Activated B cell treated with CpG ODN at 0.5 μM for 24 hours (primary cell): ENCODE measurements around the gene ADGRA1. TPM values are rescaled to one million over a fixed set of nuclear protein-coding genes. Genes with fewer than 3 reads are reported as not detected.

Source experiments
- ATAC-seq: fragments of 200-7000 bp; cut with Tn5 transposase; one replicate; pipeline ENCODE4 v1.10.0; 2021; ENCODE audit warnings: low read depth, mild to moderate bottlenecking, moderate library complexity
- CTCF ChIA-PET: fragments of 350-600 bp; sonication (Branson Sonifier 250); formaldehyde crosslinking; loops from one replicate; lab custom pipeline; 2021; ENCODE audit warnings: antibody characterized with exemption; lab: Charles Lee
- POLR2A ChIA-PET: fragments of 350-600 bp; sonication (Branson Sonifier 250); formaldehyde crosslinking; loops from one replicate; lab custom pipeline; 2021; ENCODE audit warnings: antibody characterized with exemption; lab: Charles Lee
- DNase-seq: peaks from one replicate; pipeline ENCODE4 v3.0.0; 2022
- H3K27ac Mint-ChIP-seq: one replicate; pipeline ENCODE4 v1.8.0; 2020; ENCODE audit warnings: mixed read lengths
- H3K27me3 Mint-ChIP-seq: one replicate; pipeline ENCODE4 v1.8.0; 2021; ENCODE audit warnings: mixed read lengths
- H3K36me3 Mint-ChIP-seq: one replicate; pipeline ENCODE4 v1.8.0; 2021; ENCODE audit warnings: low read depth, mixed read lengths
- H3K4me1 Mint-ChIP-seq: one replicate; pipeline ENCODE4 v1.8.0; 2021; ENCODE audit warnings: mixed read lengths
- H3K4me3 Mint-ChIP-seq: one replicate; pipeline ENCODE4 v1.8.0; 2020; ENCODE audit warnings: mild to moderate bottlenecking, mixed read lengths
- H3K9me3 Mint-ChIP-seq: one replicate; pipeline ENCODE4 v1.8.0; 2020; ENCODE audit warnings: mixed read lengths
- CTCF ChIP-seq: fragments of 200-600 bp; IDR thresholded peaks from one replicate; pipeline ENCODE4 v1.8.0; 2022; ENCODE audit warnings: antibody characterized with exemption, mild to moderate bottlenecking
- intact Hi-C: fragments of 100-400 bp; cut with micrococcal nuclease; formaldehyde crosslinking; loops from one replicate; pipeline ENCODE4 v1.15.1; 2024
- total RNA-seq: library from RNA; stranded (reverse); gene quantifications from 2 replicates; pipeline ENCODE4 v1.2.3, GENCODE V29; 2022

ADGRA1 gene
- total RNA-seq, 1 donor from 2014 or later = not detected

- peaks cover 17% of the 10 kb centered on the region for H3K27me3 Mint-ChIP-seq
- ChIA-PET POLR2A (no interaction called here), CTCF (no interaction called here)
- H3K27ac Mint-ChIP-seq = no peak within 1 kb of the TSS
- H3K36me3 Mint-ChIP-seq = no peaks in the 10 kb centered on the region
- no peak within 1 kb of the TSS for H3K4me3 Mint-ChIP-seq
- intact Hi-C loops = no loop called here
- DNase-seq (no peak), ATAC-seq (peak; percentile 56)
- H3K4me1 Mint-ChIP-seq = peaks cover 4% of the 10 kb centered on the region
- H3K9me3 Mint-ChIP-seq = no peaks in the 10 kb centered on the region
- no peak for TF ChIP-seq CTCF
Observed at GRCh38 chr10:133159950-133160825, 72.5 kb downstream of the ADGRA1 start, which contains the start of gene KNDC1. Gene KNDC1, plus strand, starts transcription at chr10:133160219. Its CDS starts 249 bp downstream, at chr10:133160468.

DNA sequence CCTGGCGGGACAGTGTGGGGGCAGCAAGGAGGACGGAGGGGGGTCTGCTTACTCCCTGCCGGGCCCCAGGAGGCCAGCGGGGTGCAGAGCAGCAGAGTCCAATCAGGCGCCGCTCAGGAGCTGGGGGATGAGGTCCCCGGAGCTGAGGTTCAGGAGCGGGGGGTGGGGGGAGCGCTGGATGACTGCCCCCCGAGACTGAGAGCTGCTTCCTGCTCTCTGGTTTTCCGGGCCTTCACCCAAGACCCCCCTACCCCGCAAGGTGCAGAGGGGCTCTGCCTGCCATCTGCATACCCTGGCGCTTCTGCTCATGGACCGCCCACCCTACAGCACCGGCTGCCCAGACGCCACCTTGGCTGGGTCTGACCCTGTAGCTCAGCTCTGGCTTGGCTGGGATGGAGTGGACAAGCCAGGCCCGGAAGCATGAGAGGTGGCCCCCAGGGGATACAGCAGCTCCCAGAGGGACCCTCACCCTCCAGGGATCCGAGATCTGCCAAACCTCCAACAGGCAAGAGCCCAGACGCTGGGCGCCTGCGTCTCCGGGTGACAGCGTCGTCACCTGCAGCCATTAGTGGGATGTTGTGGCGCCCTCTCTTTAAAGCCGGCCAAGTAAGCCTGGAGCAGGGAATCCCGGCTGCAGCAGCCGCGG is 73.2 kb downstream of the ADGRA1 start:
- H3K9me3 Mint-ChIP-seq = no peaks in the 10 kb centered on the region
- POLR2A ChIA-PET = interaction anchor here (0.7 kb wide), 1 partner anchor 114 kb away, joined by 3 read pairs; no protein-coding TSS in a partner anchor
- intact Hi-C loops = no loop called here
- ATAC-seq (no peak), DNase-seq (no peak)
- no peaks in the 10 kb centered on the region for H3K36me3 Mint-ChIP-seq
- TF ChIP-seq CTCF = no peak
- H3K4me3 Mint-ChIP-seq = no peak overlapping the region
- H3K27me3 Mint-ChIP-seq = peaks cover 17% of the 10 kb centered on the region
- CTCF ChIA-PET = no interaction called here
- H3K4me1 Mint-ChIP-seq = peaks cover 4% of the 10 kb centered on the region
- no peak overlapping the region for H3K27ac Mint-ChIP-seq

GRCh38 chr10:133161486-133162109 is 73.9 kb downstream of the ADGRA1 start:
- no peak overlapping the region for H3K4me3 Mint-ChIP-seq
- no peaks in the 10 kb centered on the region for H3K9me3 Mint-ChIP-seq
- H3K27me3 Mint-ChIP-seq = peaks cover 20% of the 10 kb centered on the region
- TF ChIP-seq CTCF = no peak
- peaks cover 4% of the 10 kb centered on the region for H3K4me1 Mint-ChIP-seq
- H3K27ac Mint-ChIP-seq = no peak overlapping the region
- intact Hi-C loops = no loop called here
- ATAC-seq (no peak), DNase-seq (no peak)
- POLR2A ChIA-PET = interaction anchor here (0.7 kb wide), 1 partner anchor 114 kb away, joined by 3 read pairs; no protein-coding TSS in a partner anchor
- no peaks in the 10 kb centered on the region for H3K36me3 Mint-ChIP-seq
- CTCF ChIA-PET = no interaction called here

DNA sequence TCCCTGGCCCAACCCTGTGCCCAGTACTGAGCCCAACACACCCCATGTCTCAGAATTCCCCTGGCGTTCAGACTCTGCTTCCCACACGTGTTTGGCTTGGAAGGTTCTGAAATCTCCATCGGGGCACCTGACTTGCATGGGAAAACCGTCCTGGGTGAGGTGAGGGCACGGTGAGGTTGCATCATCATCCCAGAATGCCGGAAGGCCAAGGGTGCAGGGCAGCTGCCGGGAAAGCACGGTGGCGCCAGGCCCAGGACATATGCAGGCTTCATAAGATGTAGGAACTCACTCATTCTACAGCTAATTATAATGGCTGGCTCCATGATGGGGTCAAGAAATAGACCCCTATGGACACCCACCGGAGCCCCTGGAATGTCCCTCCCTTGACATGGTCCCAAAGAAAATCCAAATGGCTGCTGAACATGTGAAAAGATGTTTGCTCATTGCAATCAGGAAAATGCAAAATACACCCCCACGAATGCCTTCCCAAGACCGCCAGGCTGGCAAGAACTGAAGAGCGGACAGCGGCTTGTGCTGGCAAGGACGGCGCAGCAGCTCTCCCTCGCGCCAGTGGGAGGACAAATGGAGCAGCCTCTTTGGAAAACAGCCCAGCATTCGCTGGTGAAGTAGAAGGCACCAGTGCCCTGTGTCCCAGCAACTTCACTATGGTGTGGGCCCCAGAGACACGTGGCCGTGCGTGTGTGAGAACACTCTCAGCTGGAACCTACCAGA is 74.6 kb downstream of the ADGRA1 start:
- no peaks in the 10 kb centered on the region for H3K36me3 Mint-ChIP-seq
- ChIA-PET POLR2A (no interaction called here), CTCF (no interaction called here)
- H3K4me3 Mint-ChIP-seq = no peak overlapping the region
- H3K27ac Mint-ChIP-seq = no peak overlapping the region
- no peaks in the 10 kb centered on the region for H3K9me3 Mint-ChIP-seq
- H3K4me1 Mint-ChIP-seq = peaks cover 4% of the 10 kb centered on the region
- no peak for TF ChIP-seq CTCF
- peaks cover 20% of the 10 kb centered on the region for H3K27me3 Mint-ChIP-seq
- intact Hi-C loops = no loop called here
- ATAC-seq = no peak
- DNase-seq = no peak
